GM12892 (cell line): ENCODE results near the gene TSPAN2.

Source experiments
- POLR2A ChIP-seq: IDR thresholded peaks from 2 replicates; pipeline ENCODE4 v1.6.1; 2011; ENCODE audit warnings: low read depth, low read length, control low read depth
- POLR2AphosphoS5 ChIP-seq: IDR thresholded peaks from 2 replicates; pipeline ENCODE4 v1.6.1; 2011; ENCODE audit warnings: low read depth, low read length, control low read depth
- TAF1 ChIP-seq: IDR thresholded peaks from 2 replicates; pipeline ENCODE4 v1.6.1; 2011; ENCODE audit warnings: low read depth, mild to moderate bottlenecking, control low read depth, low read length, borderline replicate concordance

- TF ChIP-seq POLR2A (no peak), POLR2AphosphoS5 (no peak), TAF1 (no peak)
These were observed 32.5 kb upstream of the TSPAN2 start for GRCh38 chr1:115121793-115122192.
